ENCODE data around the gene NRP1.
A peak's percentile ranks its signal among the peaks of the same experiment; 100 is the strongest.

The NRP1 gene

DNA sequence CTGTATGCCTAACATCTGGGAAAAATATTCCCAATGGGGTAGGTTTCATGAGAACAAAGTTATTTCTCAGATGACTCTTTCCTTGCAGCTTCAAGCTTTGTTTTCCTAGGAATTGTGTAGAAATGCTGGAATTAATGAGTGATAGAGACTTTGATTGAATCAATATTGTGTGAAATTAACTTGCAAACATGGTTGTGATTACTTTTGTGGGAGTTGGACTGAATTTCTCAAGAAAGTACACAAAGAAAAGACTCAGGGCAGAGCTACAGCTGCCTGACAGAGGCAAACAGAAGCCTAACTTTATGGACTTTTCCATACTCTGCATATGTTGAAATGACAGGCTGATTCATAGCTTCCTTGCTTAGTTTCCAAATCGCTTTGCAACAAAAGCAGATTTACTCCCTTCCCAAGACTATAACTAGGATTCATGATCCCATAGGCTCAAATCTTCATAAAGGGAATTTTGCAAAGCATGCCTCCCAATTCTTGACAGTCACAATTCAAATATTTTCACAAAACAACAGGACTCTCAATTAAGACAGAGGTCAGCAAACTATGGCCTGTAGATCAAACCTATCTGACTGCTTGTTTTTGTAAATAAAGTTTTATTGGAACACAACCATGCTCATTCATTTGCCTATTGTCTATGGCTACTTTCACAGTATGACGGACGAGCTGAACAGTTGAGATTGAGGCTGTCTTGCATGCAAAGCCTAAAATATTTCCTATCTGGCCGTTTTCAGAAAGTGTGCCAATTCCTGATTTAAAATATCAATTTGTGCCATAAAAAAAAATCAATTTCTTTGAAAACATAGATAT lies 27.6 kb downstream of the NRP1 start:
- Histone ChIP-seq H2BK120ac (ENCODE audit: low read depth, low read length) (no peak overlapping the region), H3K4me3 (ENCODE audit: low read length in 2 of 2) (no peak overlapping the region), H3K9ac (ENCODE audit: low read depth, low read length, poor library complexity) (no peak overlapping the region), H2BK15ac (ENCODE audit: low read length) (no peak overlapping the region), H2AK5ac (ENCODE audit: low read depth, low read length) (no peak overlapping the region), H4K8ac (ENCODE audit: low read depth, low read length) (no peak overlapping the region), H3K36me3 (replicated peaks in 1 of 2; ENCODE audit: control insufficient read depth in 2 of 2, insufficient read depth in 2 of 2, low read length in 2 of 2) (peaks cover 0 to 64% of the 10 kb centered on the region in 2 donors), H3K23ac (ENCODE audit: low read depth, low read length, poor library complexity) (no peak overlapping the region), H2BK12ac (ENCODE audit: low read length) (no peak overlapping the region), H2AFZ (ENCODE audit: low read length) (no peak overlapping the region), H3K18ac (ENCODE audit: low read length) (no peak overlapping the region), H3K27ac (replicated peaks; ENCODE audit: low read length) (no peak overlapping the region), H3K14ac (ENCODE audit: low read length) (no peak overlapping the region), H3K79me1 (ENCODE audit: low read depth, low read length) (no peaks in the 10 kb centered on the region), H2BK5ac (ENCODE audit: low read length) (no peak overlapping the region), H3K4me2 (ENCODE audit: insufficient read depth, low read length, poor library complexity, severe bottlenecking) (no peak overlapping the region), H3K27me3 (ENCODE audit: control insufficient read depth in 3 of 3, insufficient read depth in 3 of 3, low read depth in 1 of 3, low read length in 3 of 3) (no peaks in the 10 kb centered on the region), H3K4me1 (ENCODE audit: control insufficient read depth in 2 of 2, insufficient read depth in 1 of 2, low read depth in 1 of 2, low read length in 2 of 2) (peaks cover 6 to 22% of the 10 kb centered on the region in 2 donors), H4K91ac (ENCODE audit: low read depth, low read length, poor library complexity) (no peak overlapping the region), H3K4ac (ENCODE audit: low read length) (no peak overlapping the region), H3K9me3 (replicated peaks in 1 of 2; ENCODE audit: control insufficient read depth in 2 of 2, insufficient read depth in 1 of 2, low read depth in 1 of 2, low read length in 2 of 2) (peaks cover 0 to 6% of the 10 kb centered on the region in 2 donors)
- DNase-seq (ENCODE audit: low spot score) = no peak
- WGBS, 2 donors (ENCODE audit: extremely low coverage in 2 of 2, insufficient read length in 2 of 2, insufficient replicate concordance in 1 of 2) = no CpG with 5 or more reads among the region's 4 CpGs

DNA sequence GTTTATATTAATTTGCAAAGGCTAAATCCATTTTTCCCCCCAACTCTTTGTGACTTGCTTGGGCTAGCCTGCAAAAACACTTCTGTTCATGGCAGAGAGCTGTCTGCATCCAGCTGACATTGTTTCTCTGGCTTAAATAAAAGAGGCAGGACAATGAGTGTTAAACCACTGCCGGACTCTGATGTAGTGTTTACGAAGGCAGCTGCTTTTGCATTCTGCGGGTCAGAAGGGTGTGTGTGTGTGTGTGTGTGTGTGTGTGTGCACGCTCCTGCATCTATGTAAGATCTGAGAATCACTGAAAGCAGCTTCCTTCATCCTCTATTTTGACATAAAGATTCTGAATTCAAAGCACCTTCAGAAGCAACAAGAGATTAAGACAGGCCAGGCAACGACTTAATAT lies 28.3 kb downstream of the NRP1 start:
- no peak overlapping the region for H4K8ac ChIP-seq (ENCODE audit: low read depth, low read length)
- H2BK5ac ChIP-seq (ENCODE audit: low read length) = no peak overlapping the region
- no peak overlapping the region for H3K4ac ChIP-seq (ENCODE audit: low read length)
- no CpG with 5 or more reads among the region's 5 CpGs for WGBS, 2 donors (ENCODE audit: extremely low coverage in 2 of 2, insufficient read length in 2 of 2, insufficient replicate concordance in 1 of 2)
- H4K91ac ChIP-seq (ENCODE audit: low read depth, low read length, poor library complexity) = no peak overlapping the region
- no peak overlapping the region for H2BK15ac ChIP-seq (ENCODE audit: low read length)
- peak; percentile 33 for DNase-seq (ENCODE audit: low spot score)
- H3K9ac ChIP-seq (ENCODE audit: low read depth, low read length, poor library complexity) = no peak overlapping the region
- no peak overlapping the region for H2AK5ac ChIP-seq (ENCODE audit: low read depth, low read length)
- H2BK120ac ChIP-seq (ENCODE audit: low read depth, low read length) = no peak overlapping the region
- peaks cover 0 to 3% of the 10 kb centered on the region in 2 donors for H3K9me3 ChIP-seq (replicated peaks in 1 of 2; ENCODE audit: control insufficient read depth in 2 of 2, insufficient read depth in 1 of 2, low read depth in 1 of 2, low read length in 2 of 2)
- no peaks in the 10 kb centered on the region for H3K79me1 ChIP-seq (ENCODE audit: low read depth, low read length)
- no peak overlapping the region for H2BK12ac ChIP-seq (ENCODE audit: low read length)
- peaks cover 6 to 22% of the 10 kb centered on the region in 2 donors for H3K4me1 ChIP-seq (ENCODE audit: control insufficient read depth in 2 of 2, insufficient read depth in 1 of 2, low read depth in 1 of 2, low read length in 2 of 2)
- no peak overlapping the region for H3K14ac ChIP-seq (ENCODE audit: low read length)
- H2AFZ ChIP-seq (ENCODE audit: low read length) = no peak overlapping the region
- no peak overlapping the region for H3K18ac ChIP-seq (ENCODE audit: low read length)
- peaks cover 0 to 64% of the 10 kb centered on the region in 2 donors for H3K36me3 ChIP-seq (replicated peaks in 1 of 2; ENCODE audit: control insufficient read depth in 2 of 2, insufficient read depth in 2 of 2, low read length in 2 of 2)
- H3K27me3 ChIP-seq (ENCODE audit: control insufficient read depth in 3 of 3, insufficient read depth in 3 of 3, low read depth in 1 of 3, low read length in 3 of 3) = no peaks in the 10 kb centered on the region
- H3K4me2 ChIP-seq (ENCODE audit: insufficient read depth, low read length, poor library complexity, severe bottlenecking) = no peak overlapping the region
- H3K23ac ChIP-seq (ENCODE audit: low read depth, low read length, poor library complexity) = no peak overlapping the region
- no peak overlapping the region for H3K4me3 ChIP-seq (ENCODE audit: low read length in 2 of 2)
- H3K27ac ChIP-seq (replicated peaks; ENCODE audit: low read length) = no peak overlapping the region

DNA sequence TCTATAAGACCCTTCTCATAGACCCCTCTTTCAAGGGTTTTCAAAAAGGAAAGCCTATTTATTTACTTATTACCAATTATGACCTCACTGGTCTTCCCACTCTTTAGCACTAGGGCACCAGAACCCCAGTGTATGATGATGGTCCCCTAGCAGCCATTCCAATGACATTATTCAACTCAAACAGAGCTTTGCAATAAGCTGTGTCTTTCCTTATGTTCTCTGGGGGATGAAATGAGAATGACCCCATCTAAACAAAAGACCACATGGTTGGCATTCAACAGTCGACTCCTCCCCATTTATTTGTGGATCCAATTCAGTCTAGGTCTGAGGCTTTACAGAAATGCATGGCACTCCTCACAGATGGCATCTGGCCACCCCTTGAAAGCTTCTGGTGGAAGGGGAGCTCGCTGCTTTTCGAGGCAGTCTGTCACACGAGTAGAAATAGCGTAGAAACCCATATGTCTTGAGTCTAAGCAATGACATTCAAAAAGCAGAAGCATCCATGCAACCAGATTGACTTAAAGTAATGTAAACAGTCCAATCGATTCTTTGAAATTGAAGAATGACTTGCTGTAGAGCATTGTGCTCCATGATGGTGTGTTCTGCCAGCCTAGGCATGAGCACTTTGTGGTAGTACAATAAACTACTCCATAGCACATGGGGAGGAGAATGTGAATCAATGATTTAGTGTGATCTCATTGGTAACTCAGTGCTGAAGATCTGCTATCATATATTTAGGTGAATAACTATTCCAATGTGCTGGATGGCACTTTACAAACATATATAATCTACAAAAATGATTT lies 29.8 kb downstream of the NRP1 start:
- Histone ChIP-seq H2BK12ac (ENCODE audit: low read length) (no peak overlapping the region), H3K4me2 (ENCODE audit: insufficient read depth, low read length, poor library complexity, severe bottlenecking) (no peak overlapping the region), H3K27ac (replicated peaks; ENCODE audit: low read length) (no peak overlapping the region), H3K9me3 (replicated peaks in 1 of 2; ENCODE audit: control insufficient read depth in 2 of 2, insufficient read depth in 1 of 2, low read depth in 1 of 2, low read length in 2 of 2) (no peaks in the 10 kb centered on the region), H3K18ac (ENCODE audit: low read length) (no peak overlapping the region), H2BK5ac (ENCODE audit: low read length) (no peak overlapping the region), H2BK15ac (ENCODE audit: low read length) (no peak overlapping the region), H3K9ac (ENCODE audit: low read depth, low read length, poor library complexity) (no peak overlapping the region), H4K8ac (ENCODE audit: low read depth, low read length) (no peak overlapping the region), H3K23ac (ENCODE audit: low read depth, low read length, poor library complexity) (no peak overlapping the region), H3K14ac (ENCODE audit: low read length) (no peak overlapping the region), H3K4me3 (ENCODE audit: low read length in 2 of 2) (no peak overlapping the region), H2AFZ (ENCODE audit: low read length) (no peak overlapping the region), H3K4me1 (ENCODE audit: control insufficient read depth in 2 of 2, insufficient read depth in 1 of 2, low read depth in 1 of 2, low read length in 2 of 2) (peaks cover 6 to 22% of the 10 kb centered on the region in 2 donors), H3K27me3 (ENCODE audit: control insufficient read depth in 3 of 3, insufficient read depth in 3 of 3, low read depth in 1 of 3, low read length in 3 of 3) (no peaks in the 10 kb centered on the region), H3K36me3 (replicated peaks in 1 of 2; ENCODE audit: control insufficient read depth in 2 of 2, insufficient read depth in 2 of 2, low read length in 2 of 2) (peaks cover 0 to 70% of the 10 kb centered on the region in 2 donors), H3K79me1 (ENCODE audit: low read depth, low read length) (no peaks in the 10 kb centered on the region), H2AK5ac (ENCODE audit: low read depth, low read length) (no peak overlapping the region), H2BK120ac (ENCODE audit: low read depth, low read length) (no peak overlapping the region), H4K91ac (ENCODE audit: low read depth, low read length, poor library complexity) (no peak overlapping the region), H3K4ac (ENCODE audit: low read length) (no peak overlapping the region)
- no CpG with 5 or more reads among the region's 6 CpGs for WGBS, 2 donors (ENCODE audit: extremely low coverage in 2 of 2, insufficient read length in 2 of 2, insufficient replicate concordance in 1 of 2)
- no peak for DNase-seq (ENCODE audit: low spot score)

DNA sequence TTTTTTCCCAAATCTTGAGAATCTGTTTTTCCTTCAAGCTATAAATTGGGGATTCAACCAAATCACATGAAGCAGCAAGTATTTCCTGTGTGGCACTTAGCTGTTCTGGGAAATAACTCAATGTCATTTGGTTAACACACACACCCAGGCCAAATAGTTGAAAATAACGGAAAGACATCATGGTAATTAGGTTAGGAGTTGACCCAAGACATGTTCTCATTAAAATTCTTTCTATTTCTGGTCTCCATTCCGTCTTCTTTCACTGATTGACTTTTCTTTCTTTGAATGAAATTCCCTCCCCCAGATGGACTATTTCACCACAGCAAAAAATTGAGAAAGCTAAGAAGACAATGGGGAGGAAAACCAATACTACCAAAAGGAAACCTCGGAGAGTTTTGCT lies 30.5 kb downstream of the NRP1 start:
- Histone ChIP-seq H2BK120ac (ENCODE audit: low read depth, low read length) (no peak overlapping the region), H3K14ac (ENCODE audit: low read length) (no peak overlapping the region), H3K4me1 (ENCODE audit: control insufficient read depth in 2 of 2, insufficient read depth in 1 of 2, low read depth in 1 of 2, low read length in 2 of 2) (peaks cover 6 to 22% of the 10 kb centered on the region in 2 donors), H2AFZ (ENCODE audit: low read length) (no peak overlapping the region), H3K36me3 (replicated peaks in 1 of 2; ENCODE audit: control insufficient read depth in 2 of 2, insufficient read depth in 2 of 2, low read length in 2 of 2) (peaks cover 0 to 69% of the 10 kb centered on the region in 2 donors), H3K27me3 (ENCODE audit: control insufficient read depth in 3 of 3, insufficient read depth in 3 of 3, low read depth in 1 of 3, low read length in 3 of 3) (no peaks in the 10 kb centered on the region), H3K4me3 (ENCODE audit: low read length in 2 of 2) (no peak overlapping the region), H3K79me1 (ENCODE audit: low read depth, low read length) (no peaks in the 10 kb centered on the region), H4K8ac (ENCODE audit: low read depth, low read length) (no peak overlapping the region), H4K91ac (ENCODE audit: low read depth, low read length, poor library complexity) (no peak overlapping the region), H3K18ac (ENCODE audit: low read length) (no peak overlapping the region), H2BK12ac (ENCODE audit: low read length) (no peak overlapping the region), H3K9me3 (replicated peaks in 1 of 2; ENCODE audit: control insufficient read depth in 2 of 2, insufficient read depth in 1 of 2, low read depth in 1 of 2, low read length in 2 of 2) (no peaks in the 10 kb centered on the region), H3K4ac (ENCODE audit: low read length) (no peak overlapping the region), H3K4me2 (ENCODE audit: insufficient read depth, low read length, poor library complexity, severe bottlenecking) (no peak overlapping the region), H3K9ac (ENCODE audit: low read depth, low read length, poor library complexity) (no peak overlapping the region), H2BK5ac (ENCODE audit: low read length) (no peak overlapping the region), H2AK5ac (ENCODE audit: low read depth, low read length) (no peak overlapping the region), H2BK15ac (ENCODE audit: low read length) (no peak overlapping the region), H3K27ac (replicated peaks; ENCODE audit: low read length) (no peak overlapping the region), H3K23ac (ENCODE audit: low read depth, low read length, poor library complexity) (no peak overlapping the region)
- no peak for DNase-seq (ENCODE audit: low spot score)
- no CpG with 5 or more reads among the region's 3 CpGs for WGBS, 2 donors (ENCODE audit: extremely low coverage in 2 of 2, insufficient read length in 2 of 2, insufficient replicate concordance in 1 of 2)

All from neuronal stem cell (in vitro differentiated cells).